IPS-11a (cell line): ENCODE measurements around the gene SERPINB3.
"Not testable (repeated sequence)": the region's sequence is repeated elsewhere in the genome, so short reads cannot be mapped to it uniquely, and the experiment has no call there.

Experiments used
- H3K4me3 ChIP-seq: one replicate; pipeline ENCODE4 v1.5.1; 2013; ENCODE audit warnings: low read depth, low read length, control low read depth

SERPINB3 gene

DNA sequence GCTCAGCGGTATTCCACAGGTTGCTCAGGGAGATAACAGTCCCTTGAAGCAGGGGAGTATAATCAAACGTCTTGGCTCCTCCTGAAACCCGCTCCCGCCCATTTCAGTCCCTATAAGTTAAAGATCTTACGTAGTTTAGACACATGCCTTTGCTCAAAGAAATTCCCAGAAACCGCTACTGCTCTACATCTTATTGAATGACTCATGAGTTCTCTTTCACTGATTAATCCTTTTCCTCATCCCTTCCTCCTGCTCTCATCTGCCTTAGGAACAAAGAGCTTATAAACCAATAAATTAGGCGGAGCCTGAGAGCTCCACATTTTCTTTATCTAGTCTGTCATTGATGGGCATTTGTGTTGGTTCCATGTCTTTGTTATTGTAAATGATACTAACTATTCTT is 13.5 kb downstream of the SERPINB3 start:
- H3K4me3 ChIP-seq, result no peak overlapping the region

DNA sequence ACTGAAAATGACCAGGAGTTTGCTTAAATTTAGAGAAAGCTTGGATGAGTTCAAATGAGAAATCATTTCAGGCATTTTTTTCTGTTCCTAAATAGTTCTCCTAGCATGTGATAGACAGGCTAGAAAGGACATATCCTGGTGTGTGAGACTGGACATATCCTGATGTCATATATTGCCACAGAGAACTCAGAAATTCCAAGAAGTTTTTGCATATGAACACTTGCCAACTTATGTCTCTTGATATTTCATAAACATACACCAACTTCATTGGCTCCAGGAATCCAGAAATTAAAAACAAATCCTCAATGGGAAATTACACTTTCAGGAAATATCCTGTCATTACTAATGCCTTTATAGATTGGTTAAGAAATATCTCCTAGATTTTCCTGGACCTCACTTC is 14.8 kb downstream of the SERPINB3 start:
- H3K4me3 ChIP-seq, result no peak overlapping the region

DNA sequence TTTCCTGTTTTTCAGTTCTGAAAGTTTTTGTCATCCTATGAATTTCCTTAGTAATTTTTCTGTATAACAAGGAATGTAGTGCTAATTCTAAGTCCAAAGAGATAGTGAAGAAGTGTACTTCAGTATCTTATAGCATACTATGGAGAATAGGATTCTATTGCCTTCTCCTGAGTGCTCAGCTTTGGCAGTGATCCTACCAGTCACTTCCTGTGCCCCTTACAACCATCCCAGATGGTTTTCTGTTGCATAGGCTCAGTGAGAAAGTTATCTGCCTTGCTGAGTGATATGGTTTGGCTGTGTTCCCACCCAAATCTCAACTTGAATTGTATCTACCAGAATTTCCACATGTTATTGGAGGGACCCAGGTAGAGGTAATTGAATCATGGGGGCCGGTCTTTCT is 17.0 kb downstream of the SERPINB3 start:
- not testable (repeated sequence) for H3K4me3 ChIP-seq

DNA sequence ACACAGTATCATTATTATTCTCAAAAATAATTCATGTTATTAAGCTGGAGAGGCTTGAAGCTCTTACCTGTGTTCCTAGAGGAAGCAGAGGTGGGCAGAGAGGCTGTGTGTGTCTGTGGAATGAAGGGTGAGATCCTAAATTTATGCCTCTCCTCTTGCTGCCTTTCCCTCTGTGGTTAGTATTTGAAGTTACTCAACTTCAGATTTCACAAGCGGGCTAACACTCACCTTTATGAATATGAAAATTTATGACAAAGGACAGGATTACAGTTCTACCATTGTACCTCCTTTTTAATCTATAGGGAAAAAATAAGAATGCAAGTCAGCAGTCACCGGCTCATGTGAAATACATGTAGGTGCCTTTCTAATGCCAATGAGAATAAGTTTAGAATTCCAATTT is 17.6 kb downstream of the SERPINB3 start, which contains the start of gene SERPINB4:
SERPINB4 (minus strand) TSS at position 115 of the 400 bp plus-strand sequence. CDS start 679 bp downstream, outside the sequence.
- H3K4me3 ChIP-seq, result not testable (repeated sequence)

DNA sequence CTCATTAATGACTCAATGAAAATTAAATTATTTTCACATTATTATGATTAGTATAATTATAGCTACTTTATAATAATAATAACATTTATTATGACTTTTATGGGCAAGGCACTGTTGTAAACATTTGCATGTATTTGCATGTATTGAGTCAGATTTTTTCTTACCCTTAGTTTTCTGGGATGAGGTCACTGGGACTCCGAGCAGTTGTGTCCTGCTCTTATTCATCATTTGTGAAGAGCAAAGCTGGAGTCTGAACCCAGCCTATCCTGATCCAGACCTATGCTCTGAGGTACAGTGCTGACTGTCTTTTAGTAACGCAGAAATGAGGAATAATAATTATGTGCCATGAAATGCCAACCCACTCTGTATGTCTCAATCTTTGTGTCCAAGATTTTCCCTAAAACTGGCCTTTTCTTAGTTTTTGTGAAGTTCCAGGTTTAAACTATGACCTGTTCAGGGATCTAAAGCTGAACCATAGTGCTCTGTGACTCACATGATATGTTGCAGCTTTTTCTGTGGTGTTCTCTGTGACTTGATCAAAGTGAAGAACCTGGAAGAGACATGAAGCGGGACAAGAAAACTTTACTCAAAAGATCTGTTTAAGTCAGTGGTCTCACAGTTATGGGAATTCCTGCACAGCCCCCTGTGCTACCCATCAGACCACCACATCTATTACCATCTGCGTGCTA is 18.9 kb downstream of the SERPINB3 start:
- H3K4me3 ChIP-seq, result not testable (repeated sequence)

DNA sequence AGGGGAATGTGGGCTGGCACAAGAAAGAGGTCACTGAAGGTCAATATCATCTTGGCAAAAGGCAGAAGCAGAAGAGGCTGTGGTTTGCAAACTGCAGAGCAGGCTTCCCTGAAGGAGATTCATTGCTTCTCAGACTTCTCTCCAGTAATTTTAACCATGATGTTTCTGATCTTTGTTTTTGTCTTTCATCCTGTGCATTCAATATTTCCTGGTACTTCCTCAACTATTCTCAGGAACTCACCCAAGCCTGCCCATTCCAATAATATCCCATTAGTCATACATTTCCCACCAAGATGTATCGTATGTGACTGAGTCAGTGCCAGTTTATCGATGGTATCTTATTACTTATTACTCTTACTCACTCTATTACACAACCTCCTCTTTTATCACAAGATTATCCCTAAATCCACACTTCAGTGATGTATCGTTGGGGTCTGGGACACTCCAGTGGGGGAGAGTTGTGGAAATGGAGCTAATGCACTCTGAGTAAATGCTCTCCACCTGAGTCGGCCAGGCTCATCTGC is 20.5 kb downstream of the SERPINB3 start:
- not testable (repeated sequence) for H3K4me3 ChIP-seq

DNA sequence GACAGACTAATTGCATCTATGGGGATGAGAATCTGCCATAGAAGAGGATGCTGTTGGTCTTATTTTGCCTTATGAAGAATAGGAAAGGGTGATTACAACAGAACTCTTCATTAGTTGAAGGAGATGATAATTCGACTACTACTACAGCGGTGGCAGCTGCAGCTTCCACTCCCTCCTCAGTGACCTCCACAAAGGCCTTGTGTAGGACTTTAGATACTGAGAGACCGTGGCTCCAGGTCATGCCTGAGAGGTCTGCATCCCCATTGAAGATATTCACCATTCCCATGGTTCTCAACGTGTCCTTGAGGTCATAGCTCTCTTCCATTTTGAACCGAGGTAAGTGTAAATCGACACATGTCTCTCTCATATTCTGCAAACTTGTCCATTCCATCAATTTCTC is 24.0 kb downstream of the SERPINB3 start:
- H3K4me3 ChIP-seq, result no peak overlapping the region

DNA sequence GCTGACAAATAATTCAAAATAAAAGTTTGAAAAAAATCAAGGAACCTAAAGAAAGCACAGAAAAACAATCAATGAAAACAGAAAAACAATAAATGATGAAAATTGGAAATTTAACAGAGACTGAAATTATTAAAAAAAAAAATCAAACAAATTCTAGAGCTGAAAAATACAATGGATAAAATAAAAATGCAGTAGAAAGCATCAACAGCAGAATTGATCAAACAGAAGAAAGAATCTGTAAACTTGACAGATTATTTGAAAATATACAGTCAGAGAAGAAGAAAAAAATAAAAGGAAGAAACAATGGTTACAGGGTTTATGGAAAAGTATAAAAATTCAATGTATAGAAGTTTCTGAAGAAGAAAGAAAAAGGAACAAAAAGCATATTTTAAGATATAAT is 33.9 kb downstream of the SERPINB3 start:
- no peak overlapping the region for H3K4me3 ChIP-seq

DNA sequence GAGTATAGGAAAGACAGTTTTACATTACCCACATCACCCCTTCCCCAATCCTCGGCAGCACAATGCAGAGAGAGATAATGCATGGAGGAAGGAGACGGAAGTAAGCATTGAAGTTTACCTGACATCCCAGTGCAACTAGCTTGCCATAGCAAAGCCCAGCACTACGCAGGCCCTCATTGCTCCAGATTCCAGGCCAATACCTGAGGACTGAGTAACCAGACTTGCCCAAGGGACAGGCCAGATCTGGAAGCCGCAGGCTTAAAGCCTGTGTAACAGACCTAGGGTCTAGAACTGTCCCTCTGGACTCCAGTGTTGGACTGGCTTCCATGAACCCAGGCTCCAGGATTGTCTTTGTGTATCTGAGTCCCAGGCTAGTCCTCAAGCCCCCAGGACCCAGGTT is 35.3 kb downstream of the SERPINB3 start:
- H3K4me3 ChIP-seq, result no peak overlapping the region

DNA sequence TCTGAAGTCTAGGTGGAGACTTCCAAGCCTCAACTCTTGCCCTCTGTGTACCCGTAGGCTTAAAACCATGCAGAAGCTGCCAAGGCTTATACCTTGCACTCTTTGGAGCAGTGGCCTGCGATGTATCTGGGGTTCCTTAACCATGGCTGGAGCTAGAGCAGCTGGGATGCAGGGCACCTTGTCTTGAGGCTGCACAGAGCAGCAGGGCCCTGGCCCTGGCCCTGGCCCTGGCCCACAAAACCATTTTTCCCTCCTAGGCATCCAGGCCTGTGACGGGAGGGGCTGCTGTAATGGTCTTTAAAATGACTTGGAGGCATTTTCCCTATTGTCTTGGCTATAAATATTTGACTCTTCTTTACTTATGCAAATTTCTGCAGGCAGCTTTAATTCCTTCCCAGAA is 36.8 kb downstream of the SERPINB3 start:
- H3K4me3 ChIP-seq, result no peak overlapping the region

DNA sequence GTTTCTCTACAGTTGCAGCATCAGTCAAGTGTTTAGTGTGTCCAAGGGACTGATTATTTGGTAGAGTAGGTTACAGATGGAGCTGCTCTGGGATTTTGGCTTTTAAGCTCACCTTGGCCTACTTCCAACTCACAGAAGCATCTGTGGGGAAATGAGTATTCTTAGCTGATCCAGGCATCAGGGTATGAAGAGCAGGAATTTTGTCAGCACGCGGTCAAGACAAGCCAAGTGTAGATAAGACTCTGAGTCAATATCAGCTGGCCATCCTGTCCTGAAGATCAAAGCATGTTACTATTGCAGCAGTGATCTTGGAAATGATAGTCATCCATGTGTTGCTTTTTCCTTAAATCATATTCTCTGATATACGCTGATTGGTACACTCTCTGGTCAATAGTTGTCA is 42.0 kb downstream of the SERPINB3 start:
- no peak overlapping the region for H3K4me3 ChIP-seq

DNA sequence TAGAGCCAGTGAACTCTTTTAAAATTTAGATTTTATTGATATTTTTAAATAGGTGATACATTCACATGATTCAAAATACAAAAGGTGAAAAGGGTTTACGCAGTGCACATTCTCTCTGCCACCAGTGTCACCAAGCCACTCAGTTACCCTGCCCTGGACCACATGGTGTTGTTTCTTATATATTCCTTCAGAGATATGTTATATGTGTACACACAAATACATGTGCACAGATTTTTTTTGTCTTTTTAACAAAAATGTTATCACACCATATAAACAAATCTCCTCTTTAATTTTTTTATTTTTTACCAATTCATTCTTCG is 43.8 kb downstream of the SERPINB3 start:
- H3K4me3 ChIP-seq, result no peak overlapping the region

DNA sequence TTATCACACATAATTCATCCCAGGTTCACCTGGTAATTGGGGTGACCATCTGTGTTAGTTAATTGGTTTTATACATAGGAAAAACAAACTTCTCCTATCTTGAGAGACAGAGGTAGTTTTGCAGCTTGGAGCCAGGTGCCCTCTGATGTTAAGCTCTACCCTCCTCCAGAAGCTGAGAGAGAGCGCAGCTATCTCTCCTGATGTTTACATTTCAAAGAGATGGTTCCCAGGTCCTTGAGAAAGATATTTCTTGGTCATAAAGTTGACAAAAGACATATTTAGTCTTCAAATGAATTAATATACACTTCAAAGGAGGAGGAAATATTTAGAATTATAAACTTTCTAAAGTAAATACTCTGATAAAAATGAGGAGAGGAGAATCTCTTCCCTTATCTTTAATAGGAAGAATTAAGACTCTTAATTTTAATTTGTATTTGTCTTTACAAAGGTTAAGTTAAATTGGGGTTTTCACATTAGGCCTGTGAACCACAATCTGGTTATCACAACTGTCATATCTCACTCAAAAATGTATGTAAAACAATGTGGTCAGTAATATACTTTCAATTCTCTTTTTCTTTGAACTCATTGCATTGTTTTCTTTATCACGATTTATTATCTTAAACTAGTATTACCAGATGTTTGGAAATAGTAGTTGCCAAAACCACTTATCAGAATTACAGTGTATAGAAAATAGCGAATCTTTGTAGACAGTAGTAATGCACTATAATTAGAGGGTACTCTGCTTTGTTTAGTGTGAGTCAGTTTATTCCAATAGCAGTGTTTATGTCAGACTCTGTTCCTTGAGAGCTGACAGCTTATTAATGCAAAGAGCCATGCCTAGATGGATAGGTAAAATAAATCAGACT is 44.4 kb downstream of the SERPINB3 start:
- H3K4me3 ChIP-seq, result no peak overlapping the region

DNA sequence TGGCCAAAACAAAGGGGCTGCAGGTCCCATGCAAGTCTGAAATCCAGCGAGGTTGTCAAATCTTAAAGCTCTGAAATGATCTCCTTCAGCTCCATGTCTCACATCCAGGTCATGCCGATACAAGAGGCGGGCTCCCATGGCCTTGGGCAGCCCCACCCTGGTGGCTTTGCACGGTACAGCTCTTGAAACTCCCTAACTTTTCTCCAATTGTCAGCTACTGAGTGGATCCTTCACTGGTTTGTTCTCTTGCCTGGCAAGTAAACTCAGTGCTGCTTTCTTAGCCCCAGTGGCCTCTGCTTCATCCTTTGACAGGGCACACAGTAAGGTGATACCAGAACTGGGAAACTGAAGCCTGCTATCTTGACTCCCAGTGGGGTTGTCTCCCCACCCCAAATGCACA is 48.3 kb downstream of the SERPINB3 start:
- no peak overlapping the region for H3K4me3 ChIP-seq

DNA sequence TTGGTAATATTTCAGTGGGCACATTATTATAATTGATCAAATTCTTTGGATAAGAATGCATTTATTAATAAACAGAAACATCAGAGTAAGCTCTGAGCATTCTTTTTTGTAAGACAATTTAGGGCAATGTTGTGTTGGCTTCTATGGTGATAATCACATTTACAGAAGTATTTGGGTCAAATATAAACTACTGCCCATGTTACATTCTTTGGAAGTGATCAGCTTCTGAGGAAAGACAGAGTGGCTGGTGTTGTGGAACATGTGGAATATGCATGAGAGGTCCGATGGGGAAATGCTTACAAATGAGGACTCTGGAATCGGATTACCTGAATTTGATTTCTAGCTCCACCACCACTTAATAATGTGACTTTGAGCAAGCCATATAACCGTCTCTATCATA is 55.2 kb downstream of the SERPINB3 start:
- no peak overlapping the region for H3K4me3 ChIP-seq
